NCI-H748 (cell line): ENCODE measurements around the gene CUL9.
A peak's percentile ranks its signal among the peaks of the same experiment; 100 is the strongest.
"Not testable (repeated sequence)": the region's sequence is repeated elsewhere in the genome, so short reads cannot be mapped to it uniquely, and the experiment has no call there.

ENCODE experiments used
- DNase-seq: peaks from one replicate; lab custom pipeline; 2025; ENCODE audit not compliant: unreplicated experiment; lab: John Stamatoyannopoulos, UW

The CUL9 gene

DNA sequence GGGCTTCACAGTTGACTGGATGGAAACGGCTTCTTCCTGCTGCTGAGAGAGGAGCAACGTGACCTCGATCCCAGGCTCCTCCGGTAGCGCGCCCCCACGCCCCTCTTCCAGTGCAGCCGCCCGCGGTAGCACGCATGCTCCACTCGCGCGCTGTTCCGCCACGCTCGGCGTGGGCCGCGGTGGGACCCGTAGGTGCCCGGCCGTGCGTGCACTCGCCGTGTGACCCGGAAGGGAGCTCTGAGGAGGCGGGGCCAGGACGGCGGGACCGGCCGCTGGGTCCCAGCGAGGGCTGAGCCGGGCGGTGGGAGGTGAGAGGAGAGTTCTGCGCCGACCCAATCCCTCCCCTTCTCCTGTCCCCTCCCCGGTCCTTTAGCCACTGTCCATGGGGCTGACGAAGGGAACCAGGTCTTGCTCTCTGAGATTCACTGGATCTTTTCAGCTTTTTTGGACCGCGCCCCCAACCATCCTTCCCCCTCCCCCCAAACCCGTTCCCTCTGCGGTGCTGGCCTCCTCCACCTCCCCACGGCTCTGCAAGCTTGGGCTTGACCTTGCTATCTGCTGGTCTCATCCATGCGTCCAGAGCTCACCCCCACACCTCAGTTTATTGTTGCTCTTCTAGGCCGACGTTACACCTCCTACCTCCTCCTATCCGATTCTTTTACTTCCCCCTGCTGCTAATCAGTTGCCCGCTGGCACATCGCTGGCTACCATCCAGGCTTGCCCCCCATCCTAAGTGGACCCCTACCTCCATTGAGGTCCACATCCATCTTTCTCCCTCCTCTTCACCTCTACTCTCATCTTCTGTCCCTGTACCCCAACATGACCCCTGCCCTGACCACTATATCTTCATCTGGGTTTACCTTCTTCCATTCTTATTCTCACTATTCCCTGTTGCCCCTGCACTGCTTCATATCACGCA lies at the start of gene CUL9:
Gene CUL9 (plus strand): TSS at position 255 of the 919 bp plus-strand sequence. CDS start 2,115 bp downstream, outside the sequence.
- peak; percentile 90 for DNase-seq

DNA sequence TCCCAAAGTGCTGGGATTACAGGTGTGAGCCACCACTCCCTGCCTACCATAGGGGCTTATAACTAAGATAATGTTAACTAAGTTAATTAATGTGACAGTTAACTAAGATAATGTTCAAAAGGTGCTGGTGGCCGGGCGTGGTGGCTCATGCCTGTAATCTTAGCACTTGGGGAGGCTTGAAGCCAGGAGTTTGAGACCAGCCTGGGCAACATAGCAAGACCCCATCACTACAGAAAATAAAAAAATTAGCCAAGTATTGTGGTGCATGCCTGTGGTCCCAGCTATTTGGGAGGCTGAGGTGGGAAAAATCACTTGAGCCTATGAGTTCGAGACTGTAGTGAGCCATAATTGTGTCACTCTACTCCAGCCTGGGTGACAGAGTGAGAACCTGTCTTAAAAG lies 43.7 kb upstream of the CUL9 start:
- no peak for DNase-seq

DNA sequence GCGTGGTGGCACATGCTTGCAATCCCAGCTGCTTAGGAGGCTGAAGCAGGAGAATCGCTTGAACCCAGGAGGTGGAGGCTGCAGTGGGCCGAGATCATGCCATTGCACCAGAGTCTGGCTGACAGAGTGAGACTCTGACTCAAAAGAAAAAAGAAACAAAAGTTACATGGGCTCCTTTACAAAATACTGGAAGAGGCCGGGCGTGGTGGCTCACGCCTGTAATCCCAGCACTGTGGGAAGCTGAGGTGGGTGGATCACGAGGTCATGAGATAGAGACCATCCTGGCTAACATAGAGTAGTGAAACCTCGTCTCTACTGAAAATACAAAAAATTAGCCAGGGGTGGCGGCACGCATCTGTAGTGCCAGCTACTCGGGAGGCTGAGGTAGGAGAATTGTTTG lies 42.0 kb upstream of the CUL9 start:
- DNase-seq = not testable (repeated sequence)

DNA sequence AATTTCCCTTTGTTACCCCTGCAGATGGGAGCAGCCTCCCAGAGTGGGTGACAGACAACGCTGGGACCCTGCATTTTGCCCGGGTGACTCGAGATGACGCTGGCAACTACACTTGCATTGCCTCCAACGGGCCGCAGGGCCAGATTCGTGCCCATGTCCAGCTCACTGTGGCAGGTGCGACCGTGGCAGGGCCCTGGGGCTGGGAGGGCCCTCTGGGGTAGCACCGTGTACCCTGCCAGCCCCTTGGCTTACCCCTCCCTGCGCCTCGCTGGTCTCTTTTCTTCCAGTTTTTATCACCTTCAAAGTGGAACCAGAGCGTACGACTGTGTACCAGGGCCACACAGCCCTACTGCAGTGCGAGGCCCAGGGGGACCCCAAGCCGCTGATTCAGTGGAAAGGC lies 40.4 kb upstream of the CUL9 start:
- no peak for DNase-seq

DNA sequence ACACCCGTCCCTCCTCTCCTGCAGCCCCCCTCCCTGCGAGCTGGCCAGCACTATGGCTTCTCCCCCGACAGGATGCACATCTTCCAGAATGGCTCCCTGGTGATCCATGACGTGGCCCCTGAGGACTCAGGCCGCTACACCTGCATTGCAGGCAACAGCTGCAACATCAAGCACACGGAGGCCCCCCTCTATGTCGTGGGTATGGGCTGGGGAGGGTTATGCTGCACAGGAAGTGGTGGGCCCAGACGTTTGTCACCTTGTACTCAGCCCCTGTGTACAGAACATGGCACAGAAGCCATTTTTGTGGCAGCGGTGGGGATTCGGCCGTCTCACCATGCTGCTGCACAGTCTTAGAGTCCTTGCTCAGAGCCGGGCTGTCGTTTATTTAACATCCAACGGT lies 39.9 kb upstream of the CUL9 start:
- no peak for DNase-seq

DNA sequence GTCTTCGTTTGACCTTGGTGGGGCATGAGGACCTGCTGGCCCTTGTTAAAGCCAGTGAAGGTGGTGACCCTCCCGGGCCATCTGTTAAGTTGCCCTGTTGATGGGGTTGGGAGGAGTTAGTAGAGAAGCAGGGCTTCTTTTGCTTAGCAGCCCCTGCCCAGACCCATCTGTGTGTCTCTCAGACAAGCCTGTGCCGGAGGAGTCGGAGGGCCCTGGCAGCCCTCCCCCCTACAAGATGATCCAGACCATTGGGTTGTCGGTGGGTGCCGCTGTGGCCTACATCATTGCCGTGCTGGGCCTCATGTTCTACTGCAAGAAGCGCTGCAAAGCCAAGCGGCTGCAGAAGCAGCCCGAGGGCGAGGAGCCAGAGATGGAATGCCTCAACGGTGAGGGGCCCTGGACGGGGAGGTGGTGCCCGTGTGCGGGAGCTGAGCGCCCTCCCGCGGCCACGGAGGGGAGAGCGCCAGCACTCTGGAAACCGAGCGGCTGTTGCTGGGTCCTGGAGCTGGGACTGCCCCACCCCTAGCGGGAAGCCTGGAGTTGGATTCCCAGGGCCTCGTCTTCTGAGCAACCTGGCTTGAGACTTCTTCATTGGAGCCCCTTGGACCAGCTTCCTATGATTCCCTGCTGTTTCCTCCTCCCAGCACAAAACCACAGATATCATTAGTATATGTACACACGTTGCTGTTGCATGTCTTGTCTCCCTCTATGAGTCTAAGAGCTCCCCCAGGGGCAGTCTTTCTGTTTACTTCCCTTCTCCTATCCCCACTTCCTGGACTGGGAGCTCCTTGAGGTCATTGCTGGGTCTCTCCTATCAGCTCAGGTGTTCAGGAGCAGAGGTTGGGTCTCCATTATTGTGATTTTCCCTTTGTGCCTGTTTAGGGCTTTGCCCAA lies 38.5 kb upstream of the CUL9 start:
- peak; percentile 85 for DNase-seq

DNA sequence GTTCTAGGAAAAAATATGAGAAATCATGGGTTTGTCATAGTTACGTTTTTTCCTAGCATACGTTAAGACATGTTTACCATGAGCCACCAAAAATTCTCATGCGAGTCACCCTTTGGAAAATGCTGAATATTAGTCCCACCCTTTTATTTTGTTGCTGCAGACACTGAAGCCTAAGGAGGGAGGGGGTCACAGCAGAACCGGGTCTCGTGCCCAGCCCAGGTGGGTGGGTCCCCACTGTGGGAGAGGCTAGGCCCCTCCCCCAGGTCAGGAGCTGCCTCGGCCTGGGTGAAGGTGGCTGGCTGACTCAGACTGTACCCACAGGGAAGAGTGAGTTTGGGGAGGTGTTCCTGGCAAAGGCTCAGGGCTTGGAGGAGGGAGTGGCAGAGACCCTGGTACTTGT lies 37.1 kb upstream of the CUL9 start:
- no peak for DNase-seq

DNA sequence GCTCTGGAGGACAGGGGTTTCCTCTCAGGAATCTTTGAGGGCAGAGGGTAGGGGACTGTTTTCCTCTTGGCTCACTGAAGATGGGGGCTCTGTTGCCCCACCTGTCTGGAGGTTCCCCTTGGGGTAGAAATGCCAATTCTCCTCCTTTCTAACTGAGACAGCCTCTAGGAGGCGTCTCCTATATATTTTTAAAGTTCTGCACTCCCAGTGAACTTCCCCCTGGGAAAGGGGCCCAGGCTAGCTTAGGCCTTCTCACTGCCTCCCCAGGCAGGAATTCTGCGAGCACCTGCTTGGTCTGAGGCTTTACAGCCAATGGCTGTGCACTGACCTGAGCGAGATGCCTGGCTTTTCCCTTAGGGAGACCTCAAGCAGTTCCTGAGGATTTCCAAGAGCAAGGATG lies 35.7 kb upstream of the CUL9 start:
- DNase-seq = no peak

DNA sequence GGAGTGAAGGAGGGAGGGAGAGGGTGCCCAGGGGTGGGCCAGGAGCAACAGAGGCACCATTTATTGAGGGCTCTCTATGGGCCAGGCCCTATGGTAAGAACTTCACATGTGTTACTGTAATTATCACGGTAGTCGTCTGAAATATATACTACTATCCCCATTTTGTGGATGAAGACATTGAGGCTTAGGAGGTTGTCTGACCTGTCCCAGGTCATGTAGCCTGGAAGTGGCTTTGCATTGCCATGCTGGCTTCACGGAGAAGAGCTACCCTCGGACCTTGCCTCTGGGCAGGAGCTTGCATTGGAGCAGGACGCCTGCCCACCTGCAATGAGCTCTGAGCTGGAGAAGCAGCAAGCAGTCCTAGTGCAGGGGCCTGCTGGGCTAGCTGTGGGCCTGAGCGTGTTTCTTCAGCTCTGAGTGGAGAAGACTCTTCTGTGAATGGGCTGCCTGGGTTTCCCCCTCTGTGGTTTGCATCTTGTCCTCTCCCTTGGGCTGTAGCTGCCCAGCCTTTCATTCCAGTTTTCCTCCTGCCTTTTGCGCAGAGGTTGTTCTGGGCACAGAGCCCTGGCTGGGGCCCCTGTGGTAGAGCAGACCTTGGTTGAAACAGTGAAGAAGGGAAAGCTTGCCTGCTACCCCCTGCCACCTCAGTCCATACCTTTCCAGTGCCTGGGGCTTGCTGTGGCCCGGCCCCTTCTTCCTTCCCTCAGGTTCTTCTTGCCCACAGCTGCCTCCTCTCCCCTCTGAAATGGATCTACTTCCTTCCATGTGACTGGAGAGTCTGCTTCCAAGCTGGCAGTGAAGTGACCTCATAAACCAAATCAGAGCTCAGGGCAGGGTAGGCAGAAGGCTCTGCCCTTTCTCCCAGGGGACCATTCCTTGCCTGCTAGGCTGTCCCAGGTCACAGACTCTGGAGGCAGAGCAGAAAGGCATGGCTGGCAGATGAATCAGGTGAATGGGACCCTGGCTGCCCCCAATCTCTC lies 35.0 kb upstream of the CUL9 start:
- no peak for DNase-seq

DNA sequence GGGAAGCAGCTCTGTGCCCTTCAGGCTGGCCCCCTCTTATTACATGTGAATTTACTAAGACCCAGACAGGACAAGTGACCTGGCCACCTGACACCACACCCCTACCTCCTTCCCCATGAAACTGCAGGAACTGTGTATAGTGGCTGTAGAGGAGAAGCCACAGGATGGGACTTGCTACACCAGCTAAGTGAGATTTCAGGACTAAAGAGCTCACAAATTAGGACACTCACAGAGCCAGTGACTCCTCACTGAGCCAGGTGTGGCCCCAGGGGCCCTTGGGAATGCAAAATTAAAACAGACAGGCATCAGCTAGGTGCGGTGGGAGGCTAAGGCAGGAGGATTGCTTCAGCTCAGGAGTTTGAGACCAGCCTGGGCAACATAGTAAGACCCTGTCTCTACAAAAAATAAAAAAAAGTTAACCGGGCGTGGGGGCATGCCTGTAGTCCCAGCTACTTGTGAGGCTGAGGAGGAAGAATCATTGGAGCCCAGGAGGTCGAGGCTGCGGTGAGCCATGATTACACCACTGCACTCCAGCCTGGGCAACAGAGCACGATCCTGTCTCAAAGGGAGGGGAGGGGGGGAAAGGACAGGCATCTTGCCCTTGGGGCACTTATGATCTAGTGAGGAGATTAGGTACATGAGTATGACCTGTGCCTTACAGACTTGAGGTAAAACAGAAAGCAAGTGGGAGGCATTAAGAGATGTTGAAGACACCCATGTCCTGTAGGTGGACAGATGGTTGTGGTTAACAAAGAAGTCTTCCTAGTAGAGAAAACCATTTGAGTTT lies 34.1 kb upstream of the CUL9 start:
- DNase-seq = no peak

DNA sequence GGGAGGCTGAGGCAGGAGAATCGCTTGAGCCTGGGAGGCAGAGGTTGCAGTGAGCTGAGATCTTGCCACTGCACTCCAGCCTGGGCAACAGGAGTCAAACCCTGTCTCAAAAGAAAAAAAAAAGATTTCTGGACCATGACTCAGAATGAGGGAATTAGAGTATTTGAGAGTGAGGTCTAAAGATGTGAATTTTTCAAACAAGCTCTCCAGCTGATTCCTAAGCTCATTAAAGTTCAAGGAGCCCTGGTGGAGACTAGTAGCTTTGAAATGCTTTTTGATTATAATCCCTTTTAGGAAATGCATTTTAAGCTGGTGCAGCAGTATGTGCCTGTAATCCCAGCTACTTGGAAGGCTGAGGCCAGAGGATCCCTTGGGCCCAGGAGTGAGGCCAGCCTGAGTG lies 32.7 kb upstream of the CUL9 start:
- DNase-seq = no peak

DNA sequence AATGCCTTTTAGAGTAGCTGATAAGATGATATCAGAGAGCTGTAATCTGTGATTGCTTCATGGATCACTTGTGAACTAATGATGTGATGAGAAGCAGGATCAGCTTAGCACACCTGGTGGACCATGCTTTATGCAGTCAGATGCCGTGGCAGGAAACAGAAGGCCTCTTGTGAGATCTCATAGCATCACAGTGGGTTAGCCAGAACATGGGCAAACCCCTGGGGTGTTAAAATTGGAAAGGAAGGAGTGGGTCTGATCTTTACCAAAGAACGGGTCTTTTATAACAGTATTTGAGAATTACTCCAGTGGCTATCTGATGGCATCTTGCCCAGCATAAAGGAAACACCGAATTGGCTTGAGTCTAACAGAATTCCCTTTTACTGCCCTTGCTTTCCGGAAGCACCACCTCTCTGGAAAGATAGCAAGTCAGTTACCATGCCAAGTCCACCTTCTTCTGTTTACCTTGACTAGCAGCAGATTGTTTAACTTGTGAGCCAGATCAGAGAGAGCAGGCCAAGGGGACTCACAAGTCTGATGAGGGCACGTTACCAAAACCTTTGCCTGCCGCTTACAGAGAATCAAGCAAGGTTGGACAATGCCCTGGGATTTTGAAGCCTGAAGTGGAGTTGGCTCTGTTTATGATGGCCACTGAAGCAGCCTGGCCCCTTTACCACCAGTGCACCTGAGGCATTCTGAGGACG lies 31.8 kb upstream of the CUL9 start:
- DNase-seq = no peak

DNA sequence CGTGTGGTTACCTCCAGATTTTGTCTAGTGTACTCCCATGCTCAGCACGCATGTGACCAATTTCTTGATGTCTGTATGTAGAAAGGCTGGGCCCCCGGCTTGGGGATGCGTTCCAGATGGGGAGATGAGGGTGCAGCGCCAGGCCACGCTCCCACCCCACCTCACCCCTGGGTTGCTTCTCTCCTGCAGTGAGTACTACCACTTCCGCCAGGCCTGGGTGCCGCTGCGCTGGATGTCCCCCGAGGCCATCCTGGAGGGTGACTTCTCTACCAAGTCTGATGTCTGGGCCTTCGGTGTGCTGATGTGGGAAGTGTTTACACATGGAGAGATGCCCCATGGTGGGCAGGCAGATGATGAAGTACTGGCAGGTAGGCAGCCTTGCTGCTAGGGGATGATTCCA lies 22.4 kb upstream of the CUL9 start:
- no peak for DNase-seq

DNA sequence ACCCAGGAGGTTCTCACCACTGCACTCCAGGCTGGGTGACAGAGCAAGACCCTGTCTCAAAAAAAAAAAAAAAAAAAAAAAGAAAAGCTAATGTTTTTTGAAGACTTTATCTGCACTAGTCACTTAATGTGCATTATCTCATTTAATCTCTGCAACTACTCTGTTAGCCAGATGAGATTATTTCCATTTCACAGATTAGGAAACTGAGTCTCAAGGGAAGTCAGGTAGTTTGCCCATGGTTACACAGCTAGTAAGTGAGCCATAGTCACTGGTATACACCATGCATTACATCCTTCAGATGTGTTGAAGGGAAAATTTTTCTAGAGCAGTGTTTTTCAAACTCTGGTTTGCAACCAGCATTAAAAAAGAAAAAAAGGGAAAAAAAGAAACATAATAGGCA lies 18.1 kb upstream of the CUL9 start:
- DNase-seq = no peak

DNA sequence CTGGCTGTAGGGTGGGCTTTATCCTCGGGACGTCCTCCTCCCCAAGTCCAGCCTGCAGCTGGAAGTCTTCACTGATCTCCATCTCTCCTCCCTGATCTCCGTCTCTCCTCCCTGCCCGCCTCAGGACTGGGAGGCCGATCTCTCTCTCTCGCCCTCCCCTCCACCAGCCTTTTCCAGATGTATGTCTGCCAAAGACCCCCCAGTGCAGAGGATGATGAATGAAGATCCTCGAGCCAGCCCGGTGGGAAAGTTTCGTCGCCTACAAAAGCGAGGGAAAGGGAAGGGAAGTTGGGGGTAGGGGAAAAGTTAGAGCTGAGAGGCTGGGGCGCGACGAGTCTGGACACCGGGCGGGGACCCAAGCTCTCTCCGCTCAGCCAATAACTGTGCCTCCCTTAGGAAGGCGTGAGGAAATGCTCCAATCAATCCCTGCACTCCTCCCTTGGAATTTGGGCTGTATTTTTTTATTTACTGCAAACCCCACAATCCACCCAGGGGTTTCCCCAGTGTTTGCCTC lies 11.5 kb upstream of the CUL9 start:
- peak; percentile 91 for DNase-seq

DNA sequence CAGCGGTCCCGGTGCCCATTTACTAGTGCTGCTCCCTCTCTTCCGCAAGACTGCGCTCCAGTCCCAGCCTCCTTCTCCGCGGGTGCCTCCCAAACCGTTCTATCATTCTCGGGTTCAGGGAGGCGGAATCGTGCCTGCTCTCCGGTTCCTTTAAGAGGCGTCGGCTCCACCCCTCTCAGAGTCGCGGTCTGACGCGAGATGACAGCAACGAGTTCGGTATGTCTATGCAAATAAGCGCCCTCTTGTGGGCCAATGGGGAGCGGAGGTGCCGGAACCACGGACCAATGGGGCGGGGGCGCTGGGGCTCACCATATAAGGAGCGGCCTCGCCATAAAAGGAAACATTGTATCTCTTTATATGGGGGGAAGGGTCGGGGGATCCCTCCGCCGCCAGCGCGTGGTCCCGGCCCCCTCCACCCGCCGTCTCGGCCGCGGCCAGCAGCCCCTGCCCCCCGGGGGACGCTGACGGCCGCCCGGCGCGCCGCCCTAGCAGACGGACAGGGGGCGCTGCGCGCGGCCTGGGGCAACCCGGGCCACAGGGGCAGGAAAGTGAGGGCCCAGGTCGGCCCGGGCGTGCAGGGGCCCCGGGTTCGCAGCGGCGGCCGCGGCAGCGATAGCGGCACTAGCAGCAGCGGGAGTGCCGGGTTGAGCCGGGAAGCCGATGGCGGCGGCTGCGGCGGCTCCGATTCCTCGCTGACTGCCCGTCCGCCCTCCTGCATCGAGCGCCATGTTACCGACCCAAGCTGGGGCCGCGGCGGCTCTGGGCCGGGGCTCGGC lies 10.9 kb upstream of the CUL9 start, which contains the start of gene SRF:
Gene SRF (plus strand): TSS at position 339 of the 776 bp plus-strand sequence. CDS start 388 bp downstream, at position 727.
- peak; percentile 100 for DNase-seq

DNA sequence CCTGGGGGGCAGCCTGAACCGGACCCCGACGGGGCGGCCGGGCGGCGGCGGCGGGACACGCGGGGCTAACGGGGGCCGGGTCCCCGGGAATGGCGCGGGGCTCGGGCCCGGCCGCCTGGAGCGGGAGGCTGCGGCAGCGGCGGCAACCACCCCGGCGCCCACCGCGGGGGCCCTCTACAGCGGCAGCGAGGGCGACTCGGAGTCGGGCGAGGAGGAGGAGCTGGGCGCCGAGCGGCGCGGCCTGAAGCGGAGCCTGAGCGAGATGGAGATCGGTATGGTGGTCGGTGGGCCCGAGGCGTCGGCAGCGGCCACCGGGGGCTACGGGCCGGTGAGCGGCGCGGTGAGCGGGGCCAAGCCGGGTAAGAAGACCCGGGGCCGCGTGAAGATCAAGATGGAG lies 10.3 kb upstream of the CUL9 start:
- peak; percentile 62 for DNase-seq
